ENCODE results near the gene TSC22D1. TPM values are rescaled to one million over a fixed set of nuclear protein-coding genes. Genes with fewer than 3 reads are reported as not detected.

TSC22D1 gene
- polyA plus RNA-seq, 1 donor (not counting 4 experiments of a cell fraction or from before 2014, with no cell fraction given), result 177 TPM

DNA sequence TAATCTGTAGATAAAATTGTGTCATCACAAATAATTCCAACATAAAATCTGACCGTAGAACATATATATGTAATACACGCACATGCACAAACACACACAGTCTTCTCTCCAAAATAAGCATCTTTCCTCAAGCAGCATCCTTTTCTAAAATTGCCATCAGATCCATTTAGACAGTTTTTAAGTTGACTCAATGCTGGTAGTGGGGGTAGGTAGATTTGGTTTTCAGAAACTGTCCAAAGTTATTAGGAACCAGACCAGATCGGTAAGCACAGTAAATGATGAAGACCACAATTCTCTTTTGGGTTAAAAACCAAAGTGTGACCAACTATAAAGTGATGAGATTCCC lies 137.9 kb downstream of the TSC22D1 start:
- Histone ChIP-seq H3K79me2 (ENCODE audit: control insufficient read depth, insufficient read depth, low read length) (peaks cover 22% of the 10 kb centered on the region), H3K4me1 (ENCODE audit: control insufficient read depth, extremely low read depth, insufficient read depth, low read length) (peaks cover 14% of the 10 kb centered on the region), H3K9me1 (ENCODE audit: control insufficient read depth, extremely low read depth, insufficient read depth, low read length) (no peaks in the 10 kb centered on the region), H3K27me3 (ENCODE audit: control insufficient read depth, extremely low read depth, insufficient read depth, low read length) (no peaks in the 10 kb centered on the region), H4K20me1 (ENCODE audit: control insufficient read depth, extremely low read depth, insufficient read depth, low read length) (no peaks in the 10 kb centered on the region), H3K9me3 (ENCODE audit: control insufficient read depth, low read depth, low read length) (no peaks in the 10 kb centered on the region), H3K27ac (ENCODE audit: control insufficient read depth, insufficient read depth, low read length) (no peak overlapping the region), H3K9ac (ENCODE audit: control insufficient read depth, extremely low read depth, insufficient read depth, low read length) (no peak overlapping the region), H3K4me3 (ENCODE audit: control insufficient read depth in 2 of 3, extremely low read depth in 1 of 3, insufficient read depth in 2 of 3, low read depth in 1 of 3, low read length in 3 of 3) (no peak overlapping the region), H3K4me2 (ENCODE audit: control insufficient read depth, extremely low read depth, insufficient read depth, low read depth, low read length) (no peak overlapping the region), H2AFZ (ENCODE audit: control insufficient read depth, low read length) (no peak overlapping the region), H3K36me3 (ENCODE audit: control insufficient read depth in 2 of 2, extremely low read depth in 1 of 2, insufficient read depth in 2 of 2, low read length in 2 of 2) (peaks cover 4 to 15% of the 10 kb centered on the region in 2 experiments)
- FAIRE-seq (peak; percentile 46), DNase-seq (ENCODE audit: low read depth, low spot score) (no peak)
- no peak for TF ChIP-seq EZH2 (IDR thresholded peaks at IDR 0.05; ENCODE audit: low read length)
- TF ChIP-seq, protein P1, sequence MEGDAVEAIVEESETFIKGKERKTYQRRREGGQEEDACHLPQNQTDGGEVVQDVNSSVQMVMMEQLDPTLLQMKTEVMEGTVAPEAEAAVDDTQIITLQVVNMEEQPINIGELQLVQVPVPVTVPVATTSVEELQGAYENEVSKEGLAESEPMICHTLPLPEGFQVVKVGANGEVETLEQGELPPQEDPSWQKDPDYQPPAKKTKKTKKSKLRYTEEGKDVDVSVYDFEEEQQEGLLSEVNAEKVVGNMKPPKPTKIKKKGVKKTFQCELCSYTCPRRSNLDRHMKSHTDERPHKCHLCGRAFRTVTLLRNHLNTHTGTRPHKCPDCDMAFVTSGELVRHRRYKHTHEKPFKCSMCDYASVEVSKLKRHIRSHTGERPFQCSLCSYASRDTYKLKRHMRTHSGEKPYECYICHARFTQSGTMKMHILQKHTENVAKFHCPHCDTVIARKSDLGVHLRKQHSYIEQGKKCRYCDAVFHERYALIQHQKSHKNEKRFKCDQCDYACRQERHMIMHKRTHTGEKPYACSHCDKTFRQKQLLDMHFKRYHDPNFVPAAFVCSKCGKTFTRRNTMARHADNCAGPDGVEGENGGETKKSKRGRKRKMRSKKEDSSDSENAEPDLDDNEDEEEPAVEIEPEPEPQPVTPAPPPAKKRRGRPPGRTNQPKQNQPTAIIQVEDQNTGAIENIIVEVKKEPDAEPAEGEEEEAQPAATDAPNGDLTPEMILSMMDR (optimal IDR thresholded peaks at IDR 0.05 in 1 of 3, IDR thresholded peaks at IDR 0.05 in 1 of 3, conservative IDR thresholded peaks at IDR 0.05 in 1 of 3; ENCODE audit: extremely low read depth in 1 of 3, insufficient read depth in 2 of 3, low read length in 3 of 3), result no peak
- dilution Hi-C loops (cut with MboI; ENCODE audit: extremely low pct_ligation_motif_present, low sequenced_read_pairs), result loop anchor here (25.0 kb wide), 1 partner anchor 401 kb away; no protein-coding TSS in a partner anchor

DNA sequence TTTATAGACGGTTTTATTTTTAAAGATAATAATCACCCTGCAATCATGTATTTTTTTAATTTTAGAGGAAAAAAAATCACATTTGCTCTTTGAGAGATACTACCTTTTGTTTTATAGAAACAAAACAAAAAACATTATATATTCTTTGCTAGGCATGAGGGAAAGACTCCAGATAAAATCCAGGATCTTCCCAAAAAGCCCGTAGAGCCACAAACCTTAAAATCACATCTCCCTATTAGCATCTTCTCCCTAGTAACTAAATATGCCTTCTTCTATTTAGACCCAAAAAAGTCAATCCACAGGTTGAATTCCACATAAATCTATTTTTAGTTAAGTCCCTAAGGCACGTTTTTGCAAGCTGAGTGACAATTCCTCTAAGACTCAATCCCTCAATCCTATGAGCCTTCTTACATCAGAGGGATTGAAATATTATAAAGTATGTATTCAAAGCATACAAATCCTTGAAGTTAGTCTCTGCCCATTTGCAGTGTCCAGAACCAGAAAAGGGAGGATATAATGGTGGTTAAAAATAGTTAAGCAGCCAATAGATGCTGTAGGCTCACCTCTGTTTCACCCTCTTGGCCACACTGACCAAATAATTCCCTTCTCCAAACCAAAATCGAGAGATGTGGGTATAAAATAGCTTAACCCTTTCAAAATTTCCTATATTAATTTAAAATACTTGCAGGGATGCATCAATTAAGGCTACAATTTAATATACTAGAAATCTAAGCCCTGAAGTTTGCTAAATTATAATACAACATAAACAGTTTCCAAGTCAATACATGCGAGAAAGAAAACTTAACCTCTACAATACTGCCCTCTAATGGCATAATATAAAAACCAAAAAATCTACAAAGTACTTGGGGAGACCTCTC lies 138.5 kb downstream of the TSC22D1 start:
- Histone ChIP-seq H3K4me1 (ENCODE audit: control insufficient read depth, extremely low read depth, insufficient read depth, low read length) (peaks cover 14% of the 10 kb centered on the region), H3K9ac (ENCODE audit: control insufficient read depth, extremely low read depth, insufficient read depth, low read length) (peak overlapping the region; percentile 73), H3K4me3 (ENCODE audit: control insufficient read depth in 2 of 3, extremely low read depth in 1 of 3, insufficient read depth in 2 of 3, low read depth in 1 of 3, low read length in 3 of 3) (peak overlapping the region; percentile 56 to 76 (median 66)), H3K27me3 (ENCODE audit: control insufficient read depth, extremely low read depth, insufficient read depth, low read length) (no peaks in the 10 kb centered on the region), H2AFZ (ENCODE audit: control insufficient read depth, low read length) (no peak overlapping the region), H3K9me3 (ENCODE audit: control insufficient read depth, low read depth, low read length) (no peaks in the 10 kb centered on the region), H4K20me1 (ENCODE audit: control insufficient read depth, extremely low read depth, insufficient read depth, low read length) (peaks cover 2% of the 10 kb centered on the region), H3K36me3 (ENCODE audit: control insufficient read depth in 2 of 2, extremely low read depth in 1 of 2, insufficient read depth in 2 of 2, low read length in 2 of 2) (peaks cover 5 to 21% of the 10 kb centered on the region in 2 experiments), H3K27ac (ENCODE audit: control insufficient read depth, insufficient read depth, low read length) (peak overlapping the region; percentile 69), H3K79me2 (ENCODE audit: control insufficient read depth, insufficient read depth, low read length) (peaks cover 22% of the 10 kb centered on the region), H3K4me2 (ENCODE audit: control insufficient read depth, extremely low read depth, insufficient read depth, low read depth, low read length) (peak overlapping the region; percentile 76), H3K9me1 (ENCODE audit: control insufficient read depth, extremely low read depth, insufficient read depth, low read length) (no peaks in the 10 kb centered on the region)
- FAIRE-seq (no peak), DNase-seq (ENCODE audit: low read depth, low spot score) (no peak)
- dilution Hi-C loops (cut with MboI; ENCODE audit: extremely low pct_ligation_motif_present, low sequenced_read_pairs), result loop anchor here (25.0 kb wide), 1 partner anchor 400 kb away; no protein-coding TSS in a partner anchor
- TF ChIP-seq EZH2 (IDR thresholded peaks at IDR 0.05; ENCODE audit: low read length), result no peak
- TF ChIP-seq, protein P1 (optimal IDR thresholded peaks at IDR 0.05 in 1 of 3, IDR thresholded peaks at IDR 0.05 in 1 of 3, conservative IDR thresholded peaks at IDR 0.05 in 1 of 3; ENCODE audit: extremely low read depth in 1 of 3, insufficient read depth in 2 of 3, low read length in 3 of 3), result peak in 1 of 3 experiments; percentile 20

Measured in keratinocyte (primary cell).